ENCODE data around the gene ANAPC5. TPM values are rescaled to one million over a fixed set of nuclear protein-coding genes. Genes with fewer than 3 reads are reported as not detected.
"Not testable (repeated sequence)": the region's sequence is repeated elsewhere in the genome, so short reads cannot be mapped to it uniquely, and the experiment has no call there.

Gene ANAPC5
- polyA plus RNA-seq, 1 experiment: 146 TPM

- Histone ChIP-seq H3K4me3 (ENCODE audit: low read depth, low read length) (no peak overlapping the region), H3K27ac (ENCODE audit: low read depth, low read length) (no peak overlapping the region), H3K27me3 (ENCODE audit: control insufficient read depth, insufficient read depth, low read length) (no peaks in the 10 kb centered on the region), H3K9me3 (ENCODE audit: control insufficient read depth, insufficient read depth, low read length) (peaks cover 3% of the 10 kb centered on the region; the same call in 1 of the 2 replicates)
- TF ChIP-seq CTCF (IDR thresholded peaks at IDR 0.05; ENCODE audit: low read depth, low read length): no peak
- ChIA-PET POLR2A (no interaction called here), CTCF (no interaction called here)
- no peak for DNase-seq (ENCODE audit: low read depth, low spot score)
These were observed 68.8 kb downstream of the ANAPC5 start for GRCh38 chr12:121283388-121283787.

- POLR2A ChIA-PET, CTCF ChIA-PET: not testable (repeated sequence)
These were observed 69.3 kb downstream of the ANAPC5 start for GRCh38 chr12:121282910-121283309.

GRCh38 chr12:121282072-121282742 is 70.0 kb downstream of the ANAPC5 start:
- DNase-seq (ENCODE audit: low read depth, low spot score): no peak
- ChIA-PET CTCF (no interaction called here), POLR2A (no interaction called here)
- TF ChIP-seq CTCF (IDR thresholded peaks at IDR 0.05; ENCODE audit: low read depth, low read length): no peak
- Histone ChIP-seq H3K9me3 (ENCODE audit: control insufficient read depth, insufficient read depth, low read length) (peaks cover 3% of the 10 kb centered on the region; the same call in 1 of the 2 replicates), H3K4me3 (ENCODE audit: low read depth, low read length) (no peak overlapping the region), H3K27ac (ENCODE audit: low read depth, low read length) (no peak overlapping the region), H3K27me3 (ENCODE audit: control insufficient read depth, insufficient read depth, low read length) (no peaks in the 10 kb centered on the region)

More at GRCh38 chr12:121282910-121283309, 69.3 kb downstream of the ANAPC5 start:
- H3K27me3 ChIP-seq (ENCODE audit: control insufficient read depth, insufficient read depth, low read length); H3K4me3 ChIP-seq (ENCODE audit: low read depth, low read length); H3K27ac ChIP-seq (ENCODE audit: low read depth, low read length); H3K9me3 ChIP-seq (ENCODE audit: control insufficient read depth, insufficient read depth, low read length); DNase-seq (ENCODE audit: low read depth, low spot score): not testable (repeated sequence)

GRCh38 chr12:121281116-121281515 is 71.1 kb downstream of the ANAPC5 start:
- DNase-seq (ENCODE audit: low read depth, low spot score); H3K4me3 ChIP-seq (ENCODE audit: low read depth, low read length); CTCF ChIA-PET; POLR2A ChIA-PET; H3K27ac ChIP-seq (ENCODE audit: low read depth, low read length); H3K9me3 ChIP-seq (ENCODE audit: control insufficient read depth, insufficient read depth, low read length); H3K27me3 ChIP-seq (ENCODE audit: control insufficient read depth, insufficient read depth, low read length): not testable (repeated sequence)

- DNase-seq (ENCODE audit: low read depth, low spot score); CTCF ChIA-PET; H3K27me3 ChIP-seq (ENCODE audit: control insufficient read depth, insufficient read depth, low read length); H3K4me3 ChIP-seq (ENCODE audit: low read depth, low read length); H3K9me3 ChIP-seq (ENCODE audit: control insufficient read depth, insufficient read depth, low read length); H3K27ac ChIP-seq (ENCODE audit: low read depth, low read length); POLR2A ChIA-PET: not testable (repeated sequence)
These were observed 71.7 kb downstream of the ANAPC5 start for GRCh38 chr12:121280531-121280930.

- no peak for DNase-seq (ENCODE audit: low read depth, low spot score)
- no peaks in the 10 kb centered on the region for H3K27me3 ChIP-seq (ENCODE audit: control insufficient read depth, insufficient read depth, low read length)
- H3K9me3 ChIP-seq (ENCODE audit: control insufficient read depth, insufficient read depth, low read length): peaks cover 3% of the 10 kb centered on the region; the same call in 1 of the 2 replicates
- TF ChIP-seq CTCF (IDR thresholded peaks at IDR 0.05; ENCODE audit: low read depth, low read length): no peak
- H3K4me3 ChIP-seq (ENCODE audit: low read depth, low read length): no peak overlapping the region
- POLR2A ChIA-PET: no interaction called here
- H3K27ac ChIP-seq (ENCODE audit: low read depth, low read length): peak overlapping the region; percentile 52
- CTCF ChIA-PET: interaction anchor here (0.8 to 1.3 kb wide), 2 partner anchors 48 to 55 kb away, joined by 4 to 5 read pairs; no protein-coding TSS in a partner anchor
These were observed 72.7 kb downstream of the ANAPC5 start for GRCh38 chr12:121279507-121279915.

Data from AG04450 (cell line).